Activated naive CD8-positive, alpha-beta T cell treated with anti-CD3 and anti-CD28 coated beads, Interleukin-2, amount 50 U/mL, for 24 hours (primary cell): Measurements from ENCODE around the gene ATP2B3.

Experiments used
- ATAC-seq: fragments of 150-1000 bp; cut with Tn5 transposase; one replicate; pipeline ENCODE4 v1.10.0; 2021
- DNase-seq: peaks from one replicate; pipeline ENCODE4 v3.0.0; 2021
- H3K27ac Mint-ChIP-seq: one replicate; pipeline ENCODE4 v1.8.0; 2021; ENCODE audit warnings: mild to moderate bottlenecking, mixed read lengths
- H3K27me3 Mint-ChIP-seq: one replicate; pipeline ENCODE4 v1.8.0; 2021; ENCODE audit warnings: mixed read lengths
- H3K36me3 Mint-ChIP-seq: one replicate; pipeline ENCODE4 v1.8.0; 2021; ENCODE audit warnings: low read depth, mixed read lengths
- H3K4me1 Mint-ChIP-seq: one replicate; pipeline ENCODE4 v1.8.0; 2021; ENCODE audit warnings: mixed read lengths
- H3K4me3 Mint-ChIP-seq: one replicate; pipeline ENCODE4 v1.8.0; 2021; ENCODE audit warnings: mild to moderate bottlenecking, moderate library complexity, mixed read lengths
- H3K9me3 Mint-ChIP-seq: one replicate; pipeline ENCODE4 v1.8.0; 2021; ENCODE audit warnings: mixed read lengths

ATP2B3 gene

DNA sequence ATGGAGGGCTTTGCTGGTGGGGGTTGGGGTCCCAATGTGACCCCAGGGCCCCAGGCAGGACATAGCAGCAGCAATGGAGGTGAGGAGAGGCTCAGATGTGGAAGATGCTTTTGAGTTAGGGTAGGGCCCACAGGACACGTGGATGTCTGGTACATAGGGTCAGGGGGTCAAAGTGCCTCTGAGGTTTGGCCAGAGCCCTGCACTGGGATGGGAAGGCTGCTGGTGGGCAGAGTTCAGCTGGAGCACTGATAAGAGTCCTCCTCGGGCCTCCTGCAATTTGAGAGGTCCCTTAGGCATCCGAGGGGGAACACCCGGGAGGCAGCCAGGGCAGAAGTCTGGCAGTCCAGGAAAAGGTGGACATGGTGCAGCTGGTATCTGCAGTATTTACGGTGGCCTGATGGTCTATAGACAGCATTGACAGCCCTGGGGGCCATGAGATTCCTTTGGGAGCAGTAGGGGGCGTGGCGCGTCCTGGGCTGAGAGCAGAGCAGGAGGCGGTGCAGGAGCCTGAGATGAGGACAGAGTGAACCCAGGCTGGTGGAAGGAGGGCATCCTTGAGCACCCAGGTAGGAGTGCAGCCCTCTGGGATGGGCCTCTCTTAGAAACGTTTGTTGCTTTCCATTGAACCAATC is 58.9 kb downstream of the ATP2B3 start:
- Mint-ChIP-seq H3K36me3 (no peaks in the 10 kb centered on the region), H3K27ac (no peak overlapping the region), H3K27me3 (no peaks in the 10 kb centered on the region), H3K9me3 (no peaks in the 10 kb centered on the region), H3K4me3 (no peak overlapping the region), H3K4me1 (no peaks in the 10 kb centered on the region)
- no peak for ATAC-seq
- DNase-seq = no peak

DNA sequence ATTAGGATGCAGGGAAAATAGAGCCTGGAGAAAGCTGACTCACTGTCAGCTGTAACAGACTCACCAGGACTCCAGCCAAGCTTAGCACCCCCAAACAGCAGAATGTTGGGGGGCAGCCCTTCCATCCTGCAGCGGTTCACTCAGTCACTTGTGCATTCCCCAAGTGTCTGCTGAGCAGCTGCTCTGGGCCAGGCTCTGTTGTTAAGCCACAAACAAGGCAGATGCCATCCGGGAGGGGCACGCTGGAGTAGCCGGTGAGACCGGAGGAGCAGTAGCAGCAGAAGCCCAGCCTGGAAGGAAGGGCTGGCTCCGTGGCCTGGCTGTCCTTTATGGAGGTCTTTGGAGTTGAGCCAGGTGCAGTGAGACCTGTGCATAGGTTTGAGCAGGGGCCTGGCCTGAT is 59.5 kb downstream of the ATP2B3 start:
- H3K9me3 Mint-ChIP-seq = no peaks in the 10 kb centered on the region
- no peaks in the 10 kb centered on the region for H3K27me3 Mint-ChIP-seq
- H3K4me3 Mint-ChIP-seq = no peak overlapping the region
- H3K36me3 Mint-ChIP-seq = no peaks in the 10 kb centered on the region
- no peak overlapping the region for H3K27ac Mint-ChIP-seq
- H3K4me1 Mint-ChIP-seq = no peaks in the 10 kb centered on the region
- ATAC-seq (no peak), DNase-seq (no peak)

DNA sequence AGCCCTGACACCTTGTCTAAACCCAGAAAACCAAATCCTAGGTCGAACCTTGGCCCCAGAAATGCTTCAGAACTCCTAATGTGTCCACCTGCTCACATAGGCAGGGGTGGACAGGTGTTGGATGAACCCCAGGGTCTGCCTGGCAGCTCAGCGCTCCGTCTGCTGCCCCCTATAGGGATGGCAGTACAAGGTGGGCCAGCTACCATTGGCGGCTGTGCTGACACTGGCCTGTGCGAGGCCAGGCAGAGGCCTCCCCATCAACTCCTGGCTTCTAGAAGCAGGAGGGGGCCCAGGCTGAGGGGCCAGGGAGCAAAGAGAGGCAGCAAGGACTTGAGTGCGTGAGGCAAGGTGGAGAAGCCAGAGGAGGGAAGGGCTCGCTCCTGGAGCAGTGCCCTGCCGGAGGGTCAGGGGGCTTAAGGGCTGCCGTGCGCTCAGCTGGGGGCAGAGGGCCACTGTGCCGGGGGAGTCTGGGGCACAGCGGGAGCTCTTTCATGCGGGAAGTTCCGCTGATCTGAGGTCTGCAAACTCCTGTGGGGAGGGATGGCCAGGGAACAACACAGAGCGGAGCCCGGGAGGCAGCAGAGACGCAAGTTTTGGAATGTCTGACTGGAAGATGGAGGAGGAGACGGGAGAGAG is 60.9 kb downstream of the ATP2B3 start:
- Mint-ChIP-seq H3K4me1 (peaks cover 12% of the 10 kb centered on the region), H3K36me3 (no peaks in the 10 kb centered on the region), H3K4me3 (no peak overlapping the region), H3K9me3 (no peaks in the 10 kb centered on the region), H3K27ac (no peak overlapping the region), H3K27me3 (no peaks in the 10 kb centered on the region)
- ATAC-seq (no peak), DNase-seq (no peak)

GRCh38 chrX:153578889-153579288 is 61.4 kb downstream of the ATP2B3 start:
- ATAC-seq (no peak), DNase-seq (no peak)
- Mint-ChIP-seq H3K4me1 (peaks cover 17% of the 10 kb centered on the region), H3K27me3 (no peaks in the 10 kb centered on the region), H3K36me3 (no peaks in the 10 kb centered on the region), H3K27ac (no peak overlapping the region), H3K4me3 (no peak overlapping the region), H3K9me3 (no peaks in the 10 kb centered on the region)

- Mint-ChIP-seq H3K36me3 (no peaks in the 10 kb centered on the region), H3K27ac (no peak overlapping the region), H3K4me1 (peaks cover 19% of the 10 kb centered on the region), H3K9me3 (no peaks in the 10 kb centered on the region), H3K4me3 (no peak overlapping the region), H3K27me3 (no peaks in the 10 kb centered on the region)
- DNase-seq (no peak), ATAC-seq (no peak)
Measured at GRCh38 chrX:153580700-153581386, 63.4 kb downstream of the ATP2B3 start.

DNA sequence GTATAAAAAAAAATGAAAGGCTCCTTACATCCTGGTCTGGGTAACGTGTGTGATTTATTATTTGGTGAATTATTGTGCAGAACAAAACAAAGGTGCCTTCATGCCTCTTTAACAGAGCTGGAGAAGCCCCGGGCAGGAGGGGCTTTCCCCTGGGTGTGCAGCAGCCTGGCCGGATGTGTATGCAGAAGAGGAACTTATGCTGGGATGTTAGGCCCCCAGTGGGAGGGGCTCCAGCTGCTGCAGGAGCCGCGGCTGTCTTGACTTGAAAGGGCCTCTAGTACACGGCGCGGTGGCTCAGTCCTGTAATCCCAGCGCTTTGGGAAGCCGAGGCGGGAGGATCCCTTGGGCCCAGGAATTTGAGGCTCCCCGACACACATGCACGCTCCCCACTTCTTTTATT is 65.5 kb downstream of the ATP2B3 start:
- Mint-ChIP-seq H3K36me3 (peaks cover 2% of the 10 kb centered on the region), H3K4me3 (no peak overlapping the region), H3K27me3 (no peaks in the 10 kb centered on the region), H3K4me1 (peaks cover 19% of the 10 kb centered on the region), H3K9me3 (no peaks in the 10 kb centered on the region), H3K27ac (no peak overlapping the region)
- ATAC-seq (peak; percentile 99), DNase-seq (peak; percentile 61)

GRCh38 chrX:153583433-153583832 is 66.0 kb downstream of the ATP2B3 start:
- no peak overlapping the region for H3K4me3 Mint-ChIP-seq
- DNase-seq (no peak), ATAC-seq (no peak)
- peaks cover 19% of the 10 kb centered on the region for H3K4me1 Mint-ChIP-seq
- H3K27ac Mint-ChIP-seq = no peak overlapping the region
- H3K27me3 Mint-ChIP-seq = no peaks in the 10 kb centered on the region
- H3K9me3 Mint-ChIP-seq = no peaks in the 10 kb centered on the region
- H3K36me3 Mint-ChIP-seq = peaks cover 2% of the 10 kb centered on the region

GRCh38 chrX:153585827-153586226 is 68.4 kb downstream of the ATP2B3 start:
- Mint-ChIP-seq H3K9me3 (no peaks in the 10 kb centered on the region), H3K27ac (no peak overlapping the region), H3K4me1 (peaks cover 19% of the 10 kb centered on the region), H3K36me3 (peaks cover 2% of the 10 kb centered on the region), H3K27me3 (no peaks in the 10 kb centered on the region), H3K4me3 (no peak overlapping the region)
- no peak for DNase-seq
- no peak for ATAC-seq

GRCh38 chrX:153587342-153587741 is 69.9 kb downstream of the ATP2B3 start:
- no peaks in the 10 kb centered on the region for H3K9me3 Mint-ChIP-seq
- H3K4me1 Mint-ChIP-seq = peaks cover 16% of the 10 kb centered on the region
- no peak for ATAC-seq
- no peak for DNase-seq
- no peaks in the 10 kb centered on the region for H3K27me3 Mint-ChIP-seq
- peaks cover 2% of the 10 kb centered on the region for H3K36me3 Mint-ChIP-seq
- H3K4me3 Mint-ChIP-seq = no peak overlapping the region
- no peak overlapping the region for H3K27ac Mint-ChIP-seq

DNA sequence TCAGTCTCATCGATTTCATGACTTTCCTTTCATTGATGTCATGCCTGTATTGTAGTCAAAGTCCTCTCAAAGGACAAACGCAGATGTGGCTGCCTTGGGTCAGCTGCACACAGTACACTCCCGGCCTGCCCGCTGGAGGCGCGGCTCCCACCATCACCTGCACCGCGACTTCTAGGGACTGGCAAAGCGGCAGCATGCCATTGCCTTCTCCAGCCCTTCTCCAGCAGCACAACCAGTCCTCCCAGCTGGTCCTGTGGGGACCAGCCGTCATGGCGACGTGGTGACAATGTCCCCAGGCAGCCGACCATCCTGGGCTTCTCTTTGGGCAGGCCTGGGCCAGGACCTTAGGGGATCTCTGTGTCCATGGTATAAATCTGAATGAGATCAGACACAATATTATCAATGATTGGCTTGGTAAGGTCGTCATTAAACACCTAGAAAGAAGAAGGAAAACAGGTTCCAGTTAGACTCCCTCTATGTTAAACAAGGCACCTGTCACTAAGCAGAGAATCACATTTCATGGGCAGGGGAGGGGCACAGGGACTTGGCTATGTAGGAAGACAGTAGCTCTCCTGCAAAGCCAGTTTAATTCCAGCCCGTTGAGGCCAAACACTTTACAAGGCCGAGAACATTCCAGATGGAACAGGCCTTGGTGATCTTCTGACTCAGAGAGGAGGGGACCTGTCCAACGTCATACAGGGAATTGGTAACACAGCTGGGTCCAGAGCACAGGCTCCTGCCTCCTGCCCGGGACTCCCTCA is 70.8 kb downstream of the ATP2B3 start:
- Mint-ChIP-seq H3K27ac (no peak overlapping the region), H3K27me3 (no peaks in the 10 kb centered on the region), H3K4me1 (peaks cover 7% of the 10 kb centered on the region), H3K36me3 (peaks cover 5% of the 10 kb centered on the region), H3K4me3 (no peak overlapping the region), H3K9me3 (no peaks in the 10 kb centered on the region)
- no peak for ATAC-seq
- DNase-seq = no peak

DNA sequence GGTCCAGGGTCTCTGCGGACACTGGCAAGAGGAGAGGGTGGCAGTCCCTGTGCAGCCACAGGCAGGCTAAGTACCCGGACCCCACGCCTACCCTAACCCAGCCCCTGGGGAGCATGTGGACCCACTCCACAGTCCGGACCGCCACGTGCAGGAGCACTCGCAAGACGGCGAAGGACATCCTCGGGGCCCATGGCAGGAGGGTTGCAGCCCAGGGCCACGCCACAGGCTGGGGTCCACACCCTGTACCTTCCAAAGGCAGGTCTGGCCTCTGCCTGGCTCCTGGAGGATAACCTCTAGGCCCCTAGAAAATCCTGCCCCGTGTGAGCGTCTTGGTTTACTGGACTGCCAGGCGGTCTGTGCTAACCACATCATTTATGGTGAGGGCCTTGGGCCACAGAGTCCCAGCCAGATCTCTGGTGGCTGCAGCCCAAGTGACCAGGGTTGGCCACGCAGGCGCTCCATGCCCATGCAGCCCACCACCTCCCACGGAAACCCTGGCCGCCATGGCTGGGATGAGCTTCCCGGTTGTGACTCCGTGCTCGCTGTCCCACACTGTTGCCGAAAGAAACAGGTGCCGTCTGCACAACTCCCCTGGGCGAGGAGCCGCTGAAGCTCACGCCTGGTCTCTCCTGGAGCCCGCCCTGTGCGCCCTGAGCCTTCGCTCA is 71.5 kb downstream of the ATP2B3 start:
- ATAC-seq = no peak
- Mint-ChIP-seq H3K4me1 (peaks cover 1% of the 10 kb centered on the region), H3K9me3 (no peaks in the 10 kb centered on the region), H3K4me3 (no peak overlapping the region), H3K36me3 (peaks cover 5% of the 10 kb centered on the region), H3K27me3 (no peaks in the 10 kb centered on the region), H3K27ac (no peak overlapping the region)
- no peak for DNase-seq

DNA sequence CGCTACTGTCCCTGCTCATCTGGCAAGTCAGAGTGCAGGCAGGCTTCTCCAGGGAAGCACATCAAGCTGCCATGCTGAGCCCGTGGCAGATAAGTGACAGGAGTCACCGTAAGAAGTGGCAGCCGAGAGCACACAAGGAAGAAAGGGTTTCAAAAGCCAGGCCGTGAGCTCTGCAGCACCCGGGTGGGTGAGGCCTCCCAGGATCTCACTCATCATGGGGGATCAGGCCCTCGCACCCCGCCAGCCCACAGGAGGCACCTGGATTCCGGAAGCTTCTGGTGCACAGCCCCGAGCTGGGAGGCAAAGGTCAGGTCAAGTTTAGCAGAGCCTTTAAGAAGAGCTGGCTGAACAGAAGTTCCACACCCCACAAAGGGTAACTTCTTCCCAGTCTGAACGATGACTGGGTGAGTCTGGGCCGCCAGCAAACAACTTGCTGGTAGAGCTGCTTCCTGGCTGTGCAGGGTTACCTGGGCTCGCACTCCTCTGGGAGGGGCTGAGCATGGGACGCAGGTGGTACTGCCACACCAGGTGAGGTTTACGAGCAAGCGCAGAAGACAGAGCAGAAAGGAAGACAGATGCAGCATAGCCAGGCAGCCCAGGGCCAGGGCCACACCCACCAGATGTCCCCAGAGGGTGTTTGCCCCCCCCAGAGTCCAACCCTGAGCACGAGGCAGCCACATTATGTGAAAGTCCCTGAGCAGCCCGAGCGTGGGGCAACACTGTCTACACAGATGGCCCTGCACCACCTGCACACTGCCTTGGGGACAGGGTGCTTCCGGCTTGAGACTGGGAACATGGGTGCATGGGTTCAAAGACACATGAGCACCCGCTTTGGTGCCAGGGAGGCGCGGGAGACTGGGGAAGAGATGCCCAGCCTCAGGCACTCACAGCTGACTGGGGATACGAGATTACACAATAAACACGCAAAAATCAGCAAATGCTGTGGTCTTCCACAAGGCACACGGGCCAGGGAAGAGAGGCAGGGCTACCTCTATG is 73.8 kb downstream of the ATP2B3 start:
- no peak for DNase-seq
- Mint-ChIP-seq H3K27me3 (no peaks in the 10 kb centered on the region), H3K4me3 (no peak overlapping the region), H3K36me3 (peaks cover 5% of the 10 kb centered on the region), H3K27ac (no peak overlapping the region), H3K9me3 (no peaks in the 10 kb centered on the region), H3K4me1 (peaks cover 3% of the 10 kb centered on the region)
- peak; percentile 20 for ATAC-seq

GRCh38 chrX:153592091-153592833 is 74.8 kb downstream of the ATP2B3 start:
- peaks cover 6% of the 10 kb centered on the region for H3K36me3 Mint-ChIP-seq
- DNase-seq = no peak
- H3K4me3 Mint-ChIP-seq = no peak overlapping the region
- ATAC-seq = no peak
- no peak overlapping the region for H3K27ac Mint-ChIP-seq
- no peaks in the 10 kb centered on the region for H3K9me3 Mint-ChIP-seq
- H3K4me1 Mint-ChIP-seq = peaks cover 11% of the 10 kb centered on the region
- no peaks in the 10 kb centered on the region for H3K27me3 Mint-ChIP-seq
